ENCODE results near the gene EXT2.

Gene EXT2

DNA sequence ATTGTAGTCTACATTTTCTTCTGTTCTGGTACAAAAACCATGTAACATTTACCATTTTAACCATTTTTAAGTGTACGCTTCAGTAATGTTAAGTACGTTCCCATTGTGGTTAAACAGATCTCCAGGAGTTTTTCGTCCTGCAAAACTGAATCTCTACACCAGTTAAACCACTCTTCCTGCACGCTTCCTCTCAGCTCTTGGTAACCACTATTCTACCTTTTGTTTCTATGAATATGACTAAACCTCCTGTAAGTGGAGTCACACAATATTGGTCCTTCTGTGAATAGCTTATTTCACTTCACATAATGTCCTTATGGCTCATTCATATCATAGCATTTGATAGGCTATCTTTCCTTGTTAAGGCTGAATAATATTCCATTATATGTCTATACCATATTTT lies 7.1 kb upstream of the EXT2 start:
- no peak for DNase-seq

DNA sequence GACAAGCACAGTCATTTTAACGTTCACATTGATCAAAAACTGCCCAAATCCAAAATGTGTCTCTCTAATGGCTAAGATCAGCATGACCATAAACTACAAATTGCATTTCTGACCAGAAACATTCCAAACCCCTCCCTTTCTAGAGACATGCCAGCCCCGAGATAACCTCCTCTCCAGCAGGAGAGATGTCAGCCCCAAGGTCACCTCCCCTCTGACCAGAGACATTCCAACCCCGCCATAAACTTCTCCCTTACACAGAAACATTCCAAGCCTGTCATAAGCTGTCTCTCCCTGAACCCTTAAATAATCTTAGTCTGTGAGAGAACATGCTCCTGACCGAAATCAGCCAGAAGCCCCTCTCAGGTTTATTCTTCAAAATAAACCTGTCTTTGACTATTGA lies 6.6 kb upstream of the EXT2 start:
- DNase-seq: no peak

DNA sequence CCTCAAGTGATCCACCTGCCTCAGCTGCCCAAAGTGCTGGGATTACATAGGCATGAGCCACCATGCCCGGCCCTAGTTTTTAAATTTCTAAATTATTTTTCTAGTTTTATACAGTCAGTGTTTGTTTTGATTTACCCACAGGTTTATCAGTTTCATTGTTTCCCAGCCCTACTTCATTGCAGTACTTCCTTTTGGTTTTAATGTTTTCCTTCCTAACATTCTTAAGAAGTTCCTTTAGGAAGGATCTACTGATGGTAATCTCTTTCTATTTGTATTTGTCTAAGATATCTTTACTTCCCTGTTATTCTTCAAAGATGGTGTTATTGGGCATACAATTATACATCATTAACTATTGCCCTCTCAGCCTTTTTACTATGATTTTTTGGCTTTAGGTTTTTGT lies 4.9 kb upstream of the EXT2 start:
- DNase-seq: no peak

DNA sequence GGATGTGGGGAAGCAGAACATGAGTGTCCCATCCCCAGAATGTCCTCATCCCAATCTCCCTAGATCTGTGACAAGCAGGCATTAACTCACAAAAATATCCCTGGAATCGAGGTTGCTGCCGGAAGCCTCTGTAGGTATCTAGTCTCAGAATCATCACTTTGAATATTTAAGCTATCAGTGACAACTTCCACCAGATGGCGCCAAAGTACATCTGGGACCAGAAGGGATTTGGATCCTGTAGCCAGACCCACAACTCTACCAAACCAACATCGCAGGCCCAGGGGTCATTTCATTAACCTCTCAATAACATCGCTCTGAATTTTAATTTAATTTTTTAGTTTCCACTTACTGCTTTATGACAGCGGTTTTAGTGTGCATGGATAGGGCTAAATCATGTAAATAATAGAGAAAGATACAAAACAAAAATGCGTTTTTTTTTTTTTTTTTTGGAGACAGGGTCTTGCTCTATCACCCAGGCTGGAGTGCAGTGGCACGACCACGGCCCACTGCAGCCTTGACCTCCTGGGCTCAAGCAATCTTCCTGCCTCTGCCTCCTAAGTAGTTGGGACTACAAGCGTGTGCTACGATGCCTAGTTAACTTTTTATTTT lies 1.1 kb upstream of the EXT2 start:
- peak; percentile 51 to 74 for DNase-seq

DNA sequence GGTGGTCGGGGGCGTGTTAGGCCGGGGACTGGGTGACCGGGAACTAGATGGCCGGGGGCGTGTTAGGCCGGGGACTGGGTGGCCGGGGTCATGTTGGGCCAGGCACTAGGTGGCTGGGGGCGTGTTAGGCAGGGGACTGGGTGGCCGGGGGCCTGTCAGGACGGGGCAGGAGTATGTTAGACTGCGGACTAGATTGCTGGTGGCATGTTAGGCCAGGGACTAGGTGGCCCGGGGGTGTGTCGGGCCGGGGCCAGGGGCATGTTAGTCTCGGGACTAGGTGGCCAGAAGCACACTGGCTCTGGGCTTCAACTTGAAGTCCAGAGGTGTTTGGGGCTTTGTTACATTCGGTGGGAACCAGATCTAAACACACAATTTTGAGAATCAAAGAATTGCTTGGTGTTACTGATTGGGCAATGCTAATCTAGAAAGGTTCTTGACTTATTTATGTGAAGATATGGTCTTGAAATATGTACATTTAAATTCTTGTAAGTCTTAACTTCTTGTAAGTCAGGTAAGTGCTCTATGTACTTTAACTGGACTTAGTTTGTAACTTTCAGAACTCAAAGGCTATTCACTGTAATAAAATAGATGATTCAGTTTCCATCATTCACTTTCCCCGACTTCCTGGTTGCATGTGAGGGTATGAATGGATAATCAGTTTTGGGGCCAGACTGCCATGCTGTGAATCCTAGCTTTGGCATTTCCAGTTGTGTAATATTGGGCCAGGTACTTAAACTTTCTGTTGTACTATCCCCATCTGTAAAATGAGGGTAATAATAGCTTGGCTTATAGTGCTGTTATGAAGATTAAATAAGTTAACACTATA lies 1.1 kb downstream of the EXT2 start:
- no peak for DNase-seq

DNA sequence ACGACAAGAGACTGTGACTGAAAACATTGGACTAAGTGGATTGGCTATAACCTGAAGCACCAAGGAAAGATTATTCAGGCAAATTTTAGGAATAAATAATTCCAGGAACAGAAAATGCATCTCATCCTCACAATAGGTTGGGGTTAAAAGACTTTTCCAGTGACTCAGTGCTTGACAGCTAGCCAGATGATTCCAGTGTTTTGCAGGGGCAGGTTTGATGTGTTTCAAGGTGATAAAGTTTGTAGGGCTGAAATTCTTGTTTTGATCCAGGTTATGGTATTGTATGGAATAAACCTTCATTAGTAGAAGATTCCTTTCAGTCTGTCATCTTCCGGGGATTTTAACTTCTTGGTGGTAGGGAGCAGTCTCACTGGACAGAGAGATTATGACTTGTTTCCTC lies 2.3 kb downstream of the EXT2 start:
- no peak for DNase-seq

DNA sequence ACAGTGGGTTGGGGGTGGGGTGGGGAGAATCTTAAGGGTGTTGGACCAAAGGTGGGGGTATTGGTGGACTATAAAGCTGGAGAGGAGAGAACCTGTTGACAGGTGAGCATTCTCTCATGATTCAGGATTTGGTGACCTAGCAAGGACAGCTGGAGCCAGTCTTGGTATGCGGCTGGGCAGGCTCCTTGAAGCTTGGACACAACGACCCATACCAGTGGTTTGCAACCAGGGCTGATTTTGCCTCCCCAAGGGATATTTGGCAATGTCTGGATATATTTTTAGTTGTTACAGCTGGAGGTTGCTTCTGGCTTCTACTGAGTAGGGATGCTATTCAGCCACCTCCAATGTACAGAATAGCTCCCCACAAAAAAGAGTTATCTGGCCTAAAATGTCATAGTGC lies 5.6 kb downstream of the EXT2 start:
- no peak for DNase-seq

DNA sequence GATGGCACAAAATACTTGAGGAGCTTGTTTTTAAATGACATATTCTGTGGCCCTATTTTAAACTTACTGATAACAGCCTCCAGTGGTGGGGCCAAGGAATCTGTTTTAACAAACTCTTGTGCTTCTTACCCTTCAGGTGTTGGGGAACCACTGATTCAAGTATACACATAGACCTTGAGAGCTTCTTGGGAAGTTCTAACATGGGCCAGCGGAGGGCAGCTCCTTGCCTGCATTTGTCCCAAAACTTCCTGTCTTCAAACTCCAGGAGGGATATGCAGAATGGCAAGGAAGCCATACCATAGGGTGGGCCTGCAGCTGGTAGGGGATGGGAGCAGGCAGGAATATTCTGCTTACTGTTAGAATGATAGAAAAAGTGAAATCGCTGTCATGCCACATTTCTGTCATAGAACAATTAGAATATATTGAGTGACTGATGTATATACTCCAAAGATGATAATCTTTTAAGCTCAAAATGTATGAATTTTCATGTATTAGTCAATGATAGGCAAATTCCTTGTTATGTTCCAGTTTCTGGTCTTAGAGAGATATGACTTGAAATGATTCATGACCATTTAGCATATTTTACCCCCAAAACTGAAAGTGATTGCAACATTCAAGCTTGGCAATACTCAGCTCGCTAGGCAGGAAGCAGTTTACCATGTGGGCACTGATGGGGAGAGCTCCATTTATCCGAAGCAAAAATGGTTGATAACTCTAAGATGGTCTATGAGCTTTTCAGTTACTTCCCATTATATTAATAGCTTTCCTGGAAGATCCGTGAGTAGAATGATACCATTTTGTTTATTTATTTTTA lies 9.2 kb downstream of the EXT2 start:
- DNase-seq: no peak

DNA sequence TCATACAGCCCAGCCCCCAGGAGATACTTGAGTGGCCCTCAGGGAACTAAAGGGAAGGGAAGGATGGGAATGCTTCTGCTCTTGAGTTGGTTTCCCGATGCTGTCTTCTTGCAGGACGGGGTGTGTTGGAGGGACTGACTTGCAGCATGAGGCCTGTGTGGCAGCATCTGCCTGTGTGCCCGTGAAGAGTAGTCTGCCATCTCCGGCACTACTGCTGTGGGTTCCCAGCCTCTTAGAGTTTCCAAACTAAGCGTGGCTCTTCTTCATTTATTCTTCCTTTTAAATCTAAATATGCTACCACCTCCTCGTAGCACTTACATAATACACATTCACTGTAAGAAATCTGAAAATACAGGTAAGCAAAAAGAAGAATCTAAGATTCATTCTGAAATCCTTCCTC lies 12.8 kb downstream of the EXT2 start:
- no peak for DNase-seq

DNA sequence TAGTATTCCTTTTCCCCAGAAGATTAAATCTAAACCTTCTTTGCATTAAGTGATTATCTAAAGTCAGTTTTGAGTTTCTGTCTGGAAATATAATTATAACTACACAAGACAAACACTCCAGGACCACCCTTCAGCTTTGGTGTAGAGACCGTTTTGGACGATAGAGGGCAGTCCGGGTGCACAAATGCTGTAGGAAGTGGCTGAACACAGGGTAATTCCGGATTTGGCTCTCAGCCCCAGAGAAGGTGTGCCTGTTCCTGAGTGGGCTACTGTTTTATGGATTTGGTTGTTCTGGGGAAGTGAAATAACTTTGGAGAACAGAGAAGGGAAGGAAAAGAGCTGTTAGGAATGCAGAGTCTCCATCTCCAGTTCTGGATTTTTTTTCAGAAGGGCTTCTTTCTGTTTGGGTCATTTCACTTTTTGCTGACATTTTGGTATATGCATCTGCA lies 14.8 kb downstream of the EXT2 start:
- DNase-seq: peak in 1 of 2 experiments; percentile 44

DNA sequence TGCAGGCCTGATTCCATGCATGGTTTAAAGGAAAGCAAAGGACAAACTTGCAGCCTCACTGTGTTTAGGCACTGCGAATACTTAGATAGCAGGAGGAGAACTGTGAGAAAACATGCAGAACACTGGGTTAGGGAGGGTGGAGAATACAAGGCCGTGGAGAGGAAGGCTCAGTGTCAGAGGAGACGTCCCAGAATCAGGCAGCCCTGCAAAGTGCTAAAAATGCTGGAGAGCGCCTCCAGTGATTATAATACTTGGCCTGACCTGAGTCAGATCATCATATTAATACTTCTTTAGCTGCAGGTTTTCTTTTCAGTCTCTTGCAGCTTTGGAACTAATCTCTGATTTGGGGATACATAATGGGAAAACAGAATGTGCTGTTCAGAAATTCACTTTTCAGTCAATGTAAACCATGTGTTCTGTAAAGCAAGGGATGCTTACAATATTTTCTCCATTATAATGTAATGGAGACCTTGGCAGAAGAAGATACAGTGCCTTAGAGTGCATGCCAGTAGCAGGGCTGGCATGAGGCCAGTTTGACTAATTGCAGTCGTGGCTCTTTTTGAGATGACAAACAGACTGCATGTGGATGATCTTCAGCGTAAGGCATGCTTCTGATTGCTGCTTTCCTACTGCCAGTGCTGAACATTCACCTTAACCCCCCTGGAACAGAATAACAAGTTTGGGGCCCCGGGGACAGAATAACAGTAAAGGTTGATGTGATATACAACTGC lies 16.8 kb downstream of the EXT2 start:
- DNase-seq: no peak

DNA sequence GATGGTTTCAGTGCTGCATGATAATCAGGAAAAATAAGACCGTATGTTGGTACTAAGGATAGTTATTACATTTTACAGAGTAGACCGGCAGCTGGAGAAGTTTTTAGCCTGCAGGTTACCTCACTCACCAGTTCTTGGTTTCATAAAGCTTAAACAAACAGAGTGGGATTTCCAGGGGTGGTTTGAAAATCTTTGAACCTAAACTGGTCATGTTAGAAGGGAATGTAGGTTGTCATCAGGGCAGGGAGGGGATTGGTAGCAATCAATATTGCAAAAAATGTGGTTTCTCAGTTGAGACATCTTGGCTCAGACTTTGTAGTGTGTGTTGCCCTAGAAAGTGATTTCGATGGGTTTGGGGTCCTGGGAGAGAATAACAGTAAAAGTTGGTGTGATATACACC lies 17.5 kb downstream of the EXT2 start:
- DNase-seq: no peak

DNA sequence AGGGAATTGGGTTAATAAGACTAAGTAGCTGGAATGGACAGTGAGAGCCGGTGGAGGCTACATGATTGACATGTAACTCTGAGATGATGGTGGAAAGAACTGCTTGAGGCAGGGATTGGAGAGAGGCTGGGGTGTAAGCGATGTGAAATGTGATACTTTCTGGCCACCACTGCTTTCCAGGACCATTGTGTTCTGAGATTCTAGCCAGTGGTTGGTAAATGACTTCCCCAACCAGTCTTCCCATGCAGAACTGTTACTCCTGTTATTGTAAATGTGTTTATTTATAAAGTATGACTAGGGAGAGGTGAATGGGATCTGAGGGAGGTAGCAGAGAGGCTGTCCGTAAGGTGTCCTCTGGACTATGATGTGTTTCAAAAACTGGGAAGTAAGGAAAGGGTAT lies 18.1 kb downstream of the EXT2 start:
- no peak for DNase-seq

DNA sequence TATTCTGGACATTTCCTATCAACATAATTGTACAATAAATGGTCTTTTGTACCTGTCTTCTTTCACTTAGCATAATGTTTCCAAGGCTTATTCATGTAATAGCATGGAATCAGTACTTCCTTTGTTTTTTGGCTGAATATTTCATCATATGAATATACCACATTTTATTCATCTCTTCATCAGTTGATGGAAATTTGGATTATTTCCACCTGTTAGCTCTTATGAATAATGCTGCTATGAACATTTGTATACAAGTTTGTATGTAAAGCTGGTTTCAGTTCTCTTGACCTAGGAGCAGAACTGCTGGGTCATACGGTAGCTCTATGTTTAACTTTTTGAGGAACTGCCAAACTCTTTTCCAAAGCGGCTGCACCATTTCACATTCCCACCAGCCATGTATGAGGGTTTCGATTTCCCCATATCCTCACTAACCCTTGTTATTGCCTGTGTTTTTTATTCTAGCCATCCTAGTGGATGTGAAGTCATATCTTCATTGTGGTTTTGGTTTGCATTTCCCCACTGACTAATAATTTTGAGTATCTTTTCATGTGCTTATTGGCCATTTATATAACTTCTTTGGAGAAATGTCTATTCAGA lies 20.9 kb downstream of the EXT2 start:
- no peak for DNase-seq

DNA sequence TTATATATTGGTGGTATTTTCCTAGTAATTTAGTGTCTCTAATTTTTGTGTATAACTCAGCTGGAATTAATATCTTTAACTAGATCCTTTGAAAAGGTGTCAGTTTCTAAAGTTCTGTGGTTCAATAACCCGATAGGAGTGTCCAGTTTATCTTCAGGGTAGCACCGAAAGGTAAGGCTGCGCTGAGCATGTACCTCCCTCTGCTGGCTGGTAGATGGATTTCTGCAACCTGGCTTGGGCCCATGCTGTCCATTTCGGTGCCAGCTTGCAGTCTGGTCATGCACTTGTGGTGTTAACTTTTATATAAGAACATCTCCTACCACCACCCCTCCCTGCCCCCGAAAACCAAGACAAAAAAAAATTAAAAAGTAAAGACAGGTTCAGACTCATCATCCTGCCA lies 24.7 kb downstream of the EXT2 start:
- DNase-seq: no peak

DNA sequence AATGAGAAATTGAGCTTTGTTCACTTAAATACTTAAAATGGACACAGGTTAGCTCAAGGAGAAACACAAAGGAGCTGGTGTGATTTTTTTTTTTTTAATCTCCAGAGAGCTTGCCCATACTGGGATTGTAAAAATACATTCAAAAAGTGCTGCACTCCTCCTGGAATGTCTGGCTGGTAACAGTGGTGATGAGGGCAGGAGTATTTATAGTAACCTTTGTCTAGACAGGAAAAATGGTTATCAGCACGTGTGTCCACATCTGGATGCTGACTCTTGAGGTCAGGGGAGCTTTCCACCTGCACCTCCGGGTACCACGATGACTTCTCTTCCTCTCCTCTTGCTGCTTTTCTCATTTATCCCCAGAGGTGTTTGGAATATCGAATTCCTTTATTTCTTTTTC lies 30.1 kb downstream of the EXT2 start:
- no peak for DNase-seq

DNA sequence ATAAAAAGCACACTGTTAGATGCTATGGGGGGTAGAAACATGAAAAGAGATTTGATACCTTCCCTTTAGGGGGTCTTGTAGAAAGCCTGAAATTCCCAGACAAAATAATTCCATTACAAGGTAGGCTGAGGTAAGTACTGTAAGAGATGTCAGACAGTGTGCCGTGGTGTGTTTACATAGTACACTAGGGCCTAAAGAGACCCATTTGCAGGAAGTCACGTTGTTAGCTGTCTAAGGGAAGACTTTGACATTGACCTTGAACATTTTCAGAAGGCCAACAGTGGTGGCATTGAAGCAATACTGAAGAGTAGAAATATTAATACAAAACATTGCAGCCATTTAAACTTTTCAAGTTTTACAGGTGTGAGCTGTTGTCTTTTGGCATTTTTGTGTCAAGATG lies 30.8 kb downstream of the EXT2 start:
- no peak for DNase-seq

DNA sequence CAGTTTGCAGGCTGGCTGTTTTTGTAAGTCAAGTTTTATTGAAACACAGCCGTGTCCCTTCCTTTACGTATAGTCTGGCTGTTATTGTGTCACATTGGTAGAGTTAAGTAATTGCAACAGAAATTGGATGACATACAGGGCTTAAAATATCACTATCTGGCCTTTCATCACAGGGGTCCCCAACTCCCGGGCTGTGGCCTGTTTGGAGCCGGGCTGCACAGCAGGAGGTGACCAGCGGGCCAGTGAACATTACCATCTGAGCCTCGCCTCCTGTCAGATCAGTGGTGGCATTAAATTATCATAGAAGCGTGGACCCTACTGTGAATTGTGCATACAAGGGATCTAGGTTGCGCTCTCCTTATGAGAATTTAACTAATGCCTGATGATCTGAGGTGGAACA lies 31.7 kb downstream of the EXT2 start:
- DNase-seq: no peak

DNA sequence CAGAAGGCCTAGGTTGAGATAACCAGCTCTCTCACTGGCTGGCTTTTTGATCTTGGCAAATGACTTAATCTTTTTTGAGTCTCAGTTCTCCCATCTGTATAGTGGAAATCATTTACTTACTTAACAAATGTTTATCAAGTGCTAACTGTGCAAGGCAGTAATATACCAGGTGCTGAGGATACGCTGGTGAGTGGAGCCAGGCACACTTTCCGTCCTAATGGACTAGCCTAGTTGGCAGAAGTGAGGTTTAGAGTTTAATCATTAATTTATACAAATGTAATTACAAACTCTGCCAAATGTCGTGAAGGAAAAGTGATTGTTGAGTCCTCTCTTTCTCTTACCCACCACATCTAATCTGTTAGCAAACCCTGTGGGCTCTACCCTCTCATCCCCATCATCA lies 33.3 kb downstream of the EXT2 start:
- DNase-seq: no peak

DNA sequence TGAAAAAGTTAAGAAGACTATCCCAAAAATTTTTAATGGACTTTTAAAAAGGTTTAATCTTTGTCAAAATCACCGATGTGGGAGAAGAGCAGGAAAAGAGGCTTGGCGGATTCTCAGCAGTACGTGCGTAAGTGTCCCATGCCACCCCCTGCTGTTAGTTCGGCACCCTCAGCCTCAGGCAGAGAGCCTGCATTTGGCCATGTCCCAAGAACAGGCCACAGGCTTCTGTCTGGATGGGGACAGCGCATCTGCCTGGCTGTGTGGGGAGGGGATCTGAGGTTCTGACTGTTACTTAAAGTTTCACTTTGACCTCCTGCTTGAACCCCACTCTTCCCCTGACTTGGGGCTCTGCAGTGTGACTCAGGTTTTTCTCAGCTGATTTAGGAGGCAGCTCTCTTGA lies 35.3 kb downstream of the EXT2 start:
- DNase-seq: no peak

DNA sequence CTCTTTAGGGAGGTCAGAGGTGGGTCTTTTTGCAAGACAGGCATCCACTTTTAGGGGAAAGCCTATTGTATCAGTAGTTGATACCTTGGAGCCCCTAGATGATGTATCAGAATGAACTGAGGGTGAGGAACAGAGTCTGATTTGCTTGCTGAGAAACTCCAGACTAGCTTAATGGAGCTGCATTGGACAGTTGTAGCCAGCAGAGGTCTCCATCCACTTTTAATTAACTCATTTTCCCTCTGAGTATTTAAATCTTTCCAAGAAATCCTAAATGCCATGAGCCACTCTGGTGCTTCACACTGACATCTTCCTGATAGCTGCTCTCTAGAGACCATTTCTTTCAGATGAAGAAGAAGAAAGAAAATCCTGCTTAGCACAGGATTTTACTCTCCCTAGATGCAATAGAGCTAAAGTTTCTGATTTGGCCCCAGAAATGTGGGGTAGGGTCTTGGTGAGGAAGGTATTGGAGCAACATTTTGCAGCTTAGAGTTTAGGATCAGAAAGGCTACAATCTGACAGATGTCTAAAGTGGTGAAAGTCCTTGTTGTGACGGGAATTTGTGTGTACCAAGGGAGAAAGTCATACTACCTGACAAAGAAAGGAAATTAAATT lies 38.0 kb downstream of the EXT2 start:
- peak in 1 of 2 experiments; percentile 22 for DNase-seq

DNA sequence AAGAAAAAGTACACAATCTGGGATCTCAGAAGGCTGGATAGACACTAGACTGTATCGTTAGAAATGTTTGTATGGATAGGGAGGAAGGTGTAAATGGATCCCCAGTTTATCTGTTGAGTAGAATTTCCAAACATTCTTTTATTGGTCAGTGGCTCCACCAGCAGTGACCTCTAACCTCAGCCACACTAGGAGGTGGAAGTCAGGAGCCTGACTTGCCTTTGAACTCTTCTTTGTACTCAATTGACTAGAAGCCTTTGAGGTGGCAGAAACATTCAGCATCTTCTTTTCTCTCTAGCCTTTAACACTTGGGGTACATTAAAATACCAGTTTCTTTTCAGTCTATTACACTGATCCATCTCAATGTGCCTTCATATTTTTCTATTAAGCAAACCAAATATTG lies 39.1 kb downstream of the EXT2 start:
- no peak for DNase-seq
